GM15510 (cell line): ENCODE measurements around the gene LARP1B.

ENCODE experiments used
- POLR2A ChIP-seq: IDR thresholded peaks from 3 replicates; pipeline ENCODE4 v1.6.1; 2011; ENCODE audit warnings: borderline replicate concordance; ENCODE audit not compliant: insufficient read length; ENCODE audit errors: extremely low read depth

Gene LARP1B

DNA sequence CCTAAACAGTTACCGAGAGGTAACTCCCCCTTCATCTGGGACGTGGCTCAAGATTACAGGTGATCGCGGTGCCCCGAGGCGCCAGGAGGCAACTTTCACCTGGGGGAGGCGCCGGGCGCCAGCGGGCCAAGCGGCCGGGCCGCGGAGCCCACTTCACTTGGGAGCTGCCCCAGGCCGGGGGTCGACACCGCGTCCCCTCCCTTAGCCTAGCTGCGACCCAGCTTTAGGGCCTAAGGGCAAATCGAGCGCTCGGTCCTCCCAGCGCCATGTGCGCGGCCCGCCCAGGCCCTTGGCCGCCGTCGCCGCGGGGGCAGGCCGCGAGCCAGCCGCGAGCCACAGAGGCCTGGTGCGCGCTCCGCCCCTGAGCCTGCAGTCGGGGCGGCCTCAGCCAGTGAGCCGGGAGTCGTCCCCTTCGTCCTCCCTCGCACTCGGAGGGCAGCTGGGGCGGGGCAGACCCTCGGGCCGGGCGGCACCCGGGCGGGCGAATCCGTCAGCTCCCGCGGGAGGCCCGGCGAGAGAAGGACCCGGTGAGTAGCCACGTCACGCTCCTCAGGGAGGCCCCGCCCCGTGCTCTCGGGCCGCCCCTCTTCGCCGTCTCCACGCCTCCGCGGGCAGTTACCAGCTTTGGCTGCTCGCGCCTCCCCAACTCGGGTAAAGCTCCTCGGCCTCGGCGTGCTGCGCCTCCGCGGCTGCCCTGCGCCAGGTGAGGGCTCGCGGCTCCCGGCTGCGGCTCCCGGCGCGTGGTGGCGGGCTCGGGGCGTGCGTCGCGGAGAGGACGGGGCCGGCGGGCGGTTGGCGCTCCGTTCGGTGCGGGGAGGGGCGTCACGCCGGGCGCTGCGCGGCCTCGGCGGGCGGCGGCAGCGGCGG, at the start of gene LARP1B:
Gene LARP1B, plus strand, starts transcription at position 614 of the 867 bp plus-strand sequence. CDS start 13,640 bp downstream, outside the sequence.
- TF ChIP-seq POLR2A, result peak; percentile 94

DNA sequence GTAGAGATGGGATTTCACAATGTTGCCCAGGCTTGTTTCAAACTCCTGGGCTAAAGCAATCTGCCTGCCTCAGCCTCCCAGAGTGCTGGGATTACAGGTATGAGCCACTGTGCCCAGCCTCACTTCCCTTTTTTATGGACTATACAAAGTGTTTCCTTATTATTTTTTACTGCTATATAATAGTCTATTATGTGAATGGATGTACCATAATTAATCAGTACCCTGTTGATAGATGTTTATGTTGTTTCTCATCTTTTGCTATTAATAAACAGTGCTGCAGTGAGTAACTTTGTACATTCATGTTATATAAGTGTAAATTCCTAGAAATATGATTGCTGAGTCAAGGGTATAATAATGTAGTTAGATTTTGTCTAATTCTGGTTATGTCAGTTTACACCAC, 35.8 kb upstream of the LARP1B start:
- TF ChIP-seq POLR2A, result no peak

DNA sequence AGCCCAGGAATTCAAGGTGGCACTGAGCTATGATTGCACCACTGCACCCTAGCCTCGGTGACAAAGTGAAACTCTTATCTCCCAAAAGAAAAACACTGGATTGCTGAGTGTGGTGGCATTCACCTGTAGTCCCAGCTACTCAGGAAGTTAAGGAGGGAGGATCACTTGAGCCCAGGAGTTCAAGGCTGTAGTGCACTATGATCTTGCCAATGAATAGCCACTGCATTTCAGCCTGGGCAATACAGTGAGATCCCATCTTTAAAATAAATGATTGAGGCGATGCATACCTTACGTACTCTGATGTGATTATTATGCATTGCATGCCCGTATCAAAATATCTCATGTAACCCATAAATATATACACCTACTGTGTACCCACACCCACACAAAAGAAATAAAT, 31.2 kb upstream of the LARP1B start:
- TF ChIP-seq POLR2A, result no peak

DNA sequence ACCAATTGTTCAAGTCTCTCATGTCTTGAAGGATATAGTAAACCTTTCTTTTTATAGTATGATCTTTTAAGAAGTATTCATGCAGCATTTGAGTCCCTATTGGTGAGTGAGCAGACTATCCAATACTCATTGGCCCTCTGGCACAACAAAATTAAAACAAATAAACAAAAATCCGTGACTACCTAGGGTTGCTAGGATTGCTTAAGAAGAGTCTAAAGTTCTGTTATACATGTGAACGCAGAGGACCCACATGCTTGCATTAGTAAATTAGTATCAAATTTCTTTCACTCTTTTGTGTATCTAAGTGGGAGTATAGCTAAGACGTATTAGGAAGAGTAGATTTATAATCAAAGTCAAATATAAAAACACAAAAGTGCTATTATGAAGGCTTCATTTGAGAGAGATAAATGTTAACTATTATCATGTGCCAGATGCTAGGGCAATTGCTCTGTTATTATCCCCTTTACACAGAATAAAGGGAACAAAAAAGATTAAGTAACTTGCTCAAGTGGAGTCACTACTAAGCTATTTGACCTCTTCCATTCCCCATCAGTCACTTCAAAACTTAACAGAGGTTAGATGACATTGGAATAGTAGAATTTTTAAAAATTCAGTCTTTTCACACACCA, 29.2 kb upstream of the LARP1B start:
- TF ChIP-seq POLR2A, result no peak

DNA sequence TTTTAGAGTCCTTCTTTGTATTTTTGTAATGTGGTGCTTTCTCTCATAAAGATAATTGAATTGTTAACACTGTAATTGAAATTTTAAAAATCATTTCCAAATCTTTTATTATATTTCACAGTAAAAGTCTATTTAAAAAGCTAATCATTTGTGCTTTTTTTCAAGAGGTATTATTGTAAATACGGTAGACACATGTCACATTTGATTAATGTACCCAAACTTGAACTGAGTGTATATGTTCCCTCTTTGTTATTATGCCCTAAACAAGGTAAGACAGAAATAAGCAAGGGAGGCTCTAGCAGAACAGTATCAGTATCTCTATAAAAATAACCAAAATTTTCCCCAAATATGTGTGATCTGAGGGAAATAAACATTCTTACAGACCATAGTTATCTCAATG, 21.5 kb upstream of the LARP1B start:
- TF ChIP-seq POLR2A, result no peak

DNA sequence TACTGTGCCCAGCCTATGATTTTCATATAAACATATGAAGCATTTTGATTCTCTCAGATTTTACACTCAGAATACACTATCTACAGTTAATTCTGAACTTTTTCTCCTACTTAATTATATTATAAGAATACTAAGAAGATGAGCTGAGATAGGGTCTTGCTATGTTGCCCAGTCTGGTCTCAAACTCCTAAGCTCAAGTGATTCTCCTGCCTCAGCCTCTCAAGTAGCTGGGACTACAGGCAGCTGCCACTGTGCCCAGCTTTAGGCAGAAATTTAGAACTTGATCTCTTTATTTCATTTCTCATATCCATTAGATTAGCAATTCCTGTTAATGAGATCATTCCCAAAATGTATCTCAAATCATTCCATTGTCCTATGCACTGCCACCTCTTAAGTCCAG, 4.7 kb upstream of the LARP1B start:
- TF ChIP-seq POLR2A, result no peak

DNA sequence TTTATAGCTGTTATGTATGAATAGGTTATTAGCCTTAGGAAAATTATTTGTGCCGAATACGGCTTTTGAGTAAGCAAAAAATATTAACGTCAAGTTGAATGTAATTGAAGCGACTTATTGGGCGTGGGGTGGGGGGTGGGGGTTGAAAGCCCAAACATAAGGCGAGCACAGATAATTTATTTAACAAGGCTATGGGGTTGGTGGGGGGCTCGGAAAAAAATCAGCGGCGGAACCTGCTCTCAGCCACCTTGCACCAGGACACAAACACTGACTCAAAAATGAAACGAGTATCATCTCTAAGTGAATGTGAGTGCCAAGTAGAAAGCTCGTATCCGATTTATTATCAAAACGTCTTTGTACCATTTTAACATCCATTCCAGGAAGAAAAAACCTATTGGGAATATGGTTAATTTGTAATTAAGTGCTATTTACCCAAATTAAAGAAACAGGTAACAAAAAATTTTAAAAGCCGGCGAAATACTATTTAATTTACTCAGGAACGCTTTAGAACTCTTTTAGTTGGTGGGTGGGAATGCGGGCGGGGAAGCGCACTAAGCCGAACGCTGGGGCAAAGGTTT, 902 bp upstream of the LARP1B start:
- TF ChIP-seq POLR2A, result no peak

DNA sequence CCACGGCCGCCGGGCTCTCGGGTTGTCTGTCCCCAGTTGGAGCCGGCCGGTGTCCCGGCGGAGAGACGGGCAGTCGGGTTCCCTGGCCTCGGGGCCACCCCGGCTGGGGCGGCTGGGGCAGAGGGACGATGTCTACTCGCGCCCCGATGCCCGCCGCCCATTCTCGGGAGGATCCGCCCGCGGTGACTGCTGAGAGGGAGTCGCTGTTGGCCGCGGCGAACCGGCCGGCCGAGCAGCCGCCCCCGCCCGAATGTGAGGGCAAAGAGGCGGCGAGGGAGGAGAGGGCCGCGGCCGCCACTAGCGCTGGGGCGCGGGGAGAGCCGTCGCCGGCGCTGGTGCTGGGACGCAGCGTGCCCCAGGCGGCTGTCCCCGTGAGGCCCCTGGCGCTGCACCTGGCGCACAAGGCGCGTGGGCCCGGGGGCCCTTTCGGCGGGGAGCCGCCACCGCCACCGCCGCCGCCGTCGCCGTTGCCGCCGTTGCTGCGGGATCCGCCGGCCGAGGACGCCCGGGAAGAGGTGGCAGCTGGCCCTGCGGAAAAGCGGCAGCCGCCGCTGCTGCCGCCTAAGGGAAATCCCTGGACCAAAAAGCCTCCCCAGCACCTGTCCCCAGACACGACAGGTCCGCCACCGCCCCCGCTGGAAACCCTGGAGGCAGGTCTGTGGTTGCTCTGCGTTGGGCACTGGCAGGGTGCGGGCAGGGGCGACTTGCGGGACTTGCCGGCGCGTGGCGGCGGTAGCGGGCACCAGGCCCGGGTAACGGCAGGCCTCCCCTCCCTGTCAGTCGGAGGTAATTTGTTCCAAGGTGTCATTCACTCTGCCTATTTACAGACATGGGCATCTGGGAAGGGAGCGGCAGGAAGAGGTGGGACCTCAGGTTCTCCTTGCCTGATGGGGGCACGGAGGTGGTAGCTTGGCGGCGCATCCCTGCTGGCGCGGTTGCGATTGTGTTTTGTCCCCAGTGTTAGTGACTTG, 739 bp downstream of the LARP1B start:
- TF ChIP-seq POLR2A, result no peak

DNA sequence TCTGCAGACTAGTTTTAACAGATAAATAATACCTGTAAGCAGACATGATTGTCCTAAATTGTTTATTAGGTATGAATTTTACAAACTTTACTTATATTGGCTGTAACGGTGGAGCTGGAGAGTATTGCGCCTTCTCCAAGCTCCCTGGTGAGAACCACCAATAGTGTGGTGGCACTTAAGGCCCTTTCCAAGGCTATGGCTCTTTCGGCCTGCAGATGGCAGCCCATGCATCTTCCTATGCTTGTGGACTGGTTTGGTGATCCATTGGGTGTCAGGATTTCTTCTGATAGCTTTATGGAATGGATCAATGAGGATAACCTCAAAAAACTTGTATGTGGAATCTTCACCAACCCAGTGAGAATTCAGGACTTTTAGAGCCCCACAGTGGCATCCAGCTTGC, 7.8 kb downstream of the LARP1B start:
- no peak for TF ChIP-seq POLR2A

DNA sequence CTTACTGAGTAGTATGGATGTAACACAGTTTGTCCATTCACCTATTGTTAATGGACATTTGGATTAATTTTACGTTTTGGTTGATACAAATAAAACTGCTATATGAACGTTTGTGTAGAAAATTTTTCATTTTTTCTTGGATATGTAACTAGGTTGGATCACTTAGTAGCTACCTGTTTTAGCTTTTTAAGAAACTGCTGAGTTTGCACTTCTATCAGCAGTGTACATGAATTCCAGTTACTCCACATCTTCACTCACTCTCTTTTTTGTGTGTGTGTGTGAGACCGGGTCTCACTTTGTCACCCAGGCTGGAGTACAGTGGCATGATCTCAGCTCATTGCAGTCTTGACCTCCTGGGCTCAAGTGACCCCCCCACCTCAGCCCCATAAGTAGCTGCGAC, 15.4 kb downstream of the LARP1B start:
- no peak for TF ChIP-seq POLR2A

DNA sequence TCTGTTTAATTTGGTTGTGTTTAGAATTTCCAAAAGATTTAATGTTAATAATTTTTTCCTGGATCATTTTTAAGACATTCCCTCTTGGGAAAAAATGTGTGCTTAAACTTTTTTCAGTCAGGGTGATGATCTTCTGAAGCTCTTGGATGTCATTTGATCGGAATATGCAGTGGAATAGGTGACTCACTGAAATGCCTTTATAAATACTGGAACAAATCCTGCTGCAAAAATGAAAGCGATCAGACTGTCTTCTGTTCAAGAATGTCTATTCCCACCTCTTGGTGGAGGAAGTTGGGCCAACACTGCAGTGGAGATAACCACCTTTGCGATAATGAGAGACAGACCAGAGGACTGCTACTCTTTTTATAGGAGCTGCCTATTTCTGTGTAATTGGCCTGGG, 46.7 kb downstream of the LARP1B start:
- TF ChIP-seq POLR2A, result no peak

DNA sequence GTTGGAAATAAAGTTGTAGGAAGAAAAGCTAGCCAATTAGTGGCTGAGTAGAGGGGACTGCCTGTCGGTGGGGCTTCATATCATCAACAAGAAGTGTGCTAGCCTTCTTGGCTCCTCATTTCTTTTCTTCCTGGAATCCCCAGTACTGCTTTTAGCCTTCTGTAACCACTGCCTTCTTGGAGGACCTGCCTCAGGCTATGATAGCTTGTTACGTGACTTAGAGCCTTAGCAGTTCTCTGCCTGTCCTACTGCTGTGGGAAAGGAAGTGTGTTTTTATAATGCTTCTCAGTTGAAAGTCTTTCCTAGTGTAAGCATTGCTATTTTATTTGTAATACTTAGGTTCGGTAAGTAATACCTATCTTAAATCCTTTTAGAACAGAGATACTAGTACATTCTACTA, 61.9 kb downstream of the LARP1B start:
- TF ChIP-seq POLR2A, result no peak

DNA sequence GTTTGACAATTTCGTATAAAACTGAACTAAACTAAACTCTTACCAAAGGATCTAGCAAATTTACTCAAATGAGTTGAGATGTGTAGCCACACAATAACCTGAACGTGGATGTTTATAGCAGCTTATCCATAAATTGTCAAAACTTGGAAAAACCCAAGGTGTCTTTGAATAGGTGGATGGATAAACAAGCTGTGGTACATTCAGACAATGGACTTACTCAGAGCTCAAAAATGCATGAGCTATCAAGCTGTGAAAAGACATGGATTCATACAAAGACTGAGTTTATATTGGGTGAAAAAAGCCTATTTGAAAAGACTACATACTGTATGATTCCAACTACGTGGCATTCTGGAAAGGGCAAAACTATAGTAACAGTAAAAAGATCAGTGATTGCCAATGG, 69.5 kb downstream of the LARP1B start:
- TF ChIP-seq POLR2A, result no peak

DNA sequence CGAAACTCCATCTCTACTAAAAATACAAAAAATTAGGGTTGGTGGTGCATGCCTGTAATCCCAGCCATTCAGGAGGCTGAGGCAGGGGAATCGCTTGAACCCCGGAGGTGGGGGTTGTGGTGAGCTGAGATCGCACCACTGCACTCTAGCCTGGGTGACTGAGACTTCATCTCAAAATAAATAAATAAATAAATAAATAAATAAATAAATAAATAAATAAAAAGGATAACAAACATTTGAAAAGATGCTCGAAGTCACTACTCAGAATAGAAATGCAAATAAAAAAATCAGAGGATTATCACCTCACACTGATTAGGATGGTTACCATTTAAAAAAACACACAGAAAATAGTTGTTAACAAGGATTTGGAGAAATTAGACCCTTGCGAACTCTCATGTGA, 73.8 kb downstream of the LARP1B start:
- TF ChIP-seq POLR2A, result no peak

DNA sequence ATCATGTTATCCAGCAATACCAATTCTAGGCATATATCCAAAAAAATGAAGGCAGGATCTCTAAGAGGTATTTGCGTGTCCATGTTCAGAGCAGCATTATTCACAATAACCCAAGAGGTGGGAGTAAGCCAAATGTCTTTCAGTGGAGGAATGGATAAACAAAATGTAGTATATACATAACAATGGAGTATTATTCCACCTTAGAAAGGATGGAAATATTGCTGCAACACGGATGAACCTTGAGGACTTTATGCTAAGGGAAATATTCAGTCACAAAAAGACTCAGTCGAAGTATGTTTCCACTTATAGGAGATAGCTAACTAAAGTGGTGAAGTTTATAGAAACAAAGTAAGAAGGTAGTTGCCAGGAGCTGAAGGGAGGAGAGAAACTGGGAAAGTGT, 74.3 kb downstream of the LARP1B start:
- TF ChIP-seq POLR2A, result no peak
